HEK293 (cell line): ENCODE data around the gene ADAMTS17.

ENCODE experiments used
- CTCF ChIA-PET: fragments of 350-600 bp; formaldehyde crosslinking; extraction: SDS; loops from one replicate; lab custom pipeline; 2021; ENCODE audit warnings: antibody characterized with exemption; lab: Yijun Ruan, JAX
- POLR2A ChIA-PET: fragments of 300-600 bp; formaldehyde crosslinking; extraction: SDS; loops from one replicate; lab custom pipeline; 2020; ENCODE audit warnings: antibody characterized with exemption, inconsistent platforms; lab: Yijun Ruan, JAX
- H3K27ac ChIP-seq: fragments of 200-500 bp; sonication (Bioruptor generic); 2 replicates; pipeline ENCODE4 v1.5.1; 2014; ENCODE audit warnings: low read depth, low read length, control low read depth, inconsistent platforms; ENCODE audit errors: extremely low read depth
- H3K36me3 ChIP-seq, 2 experiments: fragments of 200-500 bp in 1 of 2; sonication (Bioruptor generic) in 1 of 2; 1 replicate in 1 of 2; 2 replicates in 1 of 2; pipeline ENCODE4 v1.5.1; 2014 to 2017; ENCODE audit warnings: inconsistent platforms in 2 of 2, low read length in 2 of 2; ENCODE audit not compliant: control insufficient read depth in 2 of 2, insufficient read depth in 1 of 2
- H3K4me1 ChIP-seq: fragments of 200-500 bp; sonication (Bioruptor generic); 2 replicates; pipeline ENCODE4 v1.5.1; 2014; ENCODE audit warnings: mild to moderate bottlenecking, low read length, inconsistent platforms; ENCODE audit not compliant: control insufficient read depth, insufficient read depth
- H3K4me3 ChIP-seq: 2 replicates; pipeline ENCODE4 v1.5.1; 2011; ENCODE audit warnings: low read depth, mild to moderate bottlenecking, control low read depth, low read length, moderate library complexity
- H3K9me3 ChIP-seq: fragments of 200-500 bp; sonication (Bioruptor generic); 2 replicates; pipeline ENCODE4 v1.5.1; 2014; ENCODE audit warnings: low read depth, low read length, inconsistent platforms; ENCODE audit not compliant: control insufficient read depth, insufficient read depth
- AEBP2 ChIP-seq: fragments of 450-650 bp; formaldehyde crosslinking; IDR thresholded peaks from 2 replicates; pipeline ENCODE4 v1.5.1; 2016; ENCODE audit warnings: missing biosample characterization, missing genetic modification characterization, borderline replicate concordance
- KLF10 ChIP-seq: fragments of 450-650 bp; IDR thresholded peaks from 2 replicates; pipeline ENCODE4 v1.5.1; 2018; ENCODE audit warnings: missing biosample characterization, mild to moderate bottlenecking, missing genetic modification characterization
- MEIS1 ChIP-seq: sonication (generic); formaldehyde crosslinking; IDR thresholded peaks from 2 replicates; pipeline ENCODE4 v1.8.1; 2022; ENCODE audit warnings: missing genetic modification reagents, mild to moderate bottlenecking, borderline replicate concordance
- PBX3 ChIP-seq: sonication (generic); formaldehyde crosslinking; IDR thresholded peaks from 2 replicates; pipeline ENCODE4 v1.8.1; 2022; ENCODE audit warnings: mild to moderate bottlenecking, moderate library complexity, missing genetic modification reagents
- PRDM4 ChIP-seq: fragments of 450-650 bp; formaldehyde crosslinking; IDR thresholded peaks from 2 replicates; pipeline ENCODE4 v1.5.1; 2017; ENCODE audit warnings: missing biosample characterization, missing genetic modification characterization
- TSHZ1 ChIP-seq: fragments of 450-650 bp; formaldehyde crosslinking; IDR thresholded peaks from 2 replicates; pipeline ENCODE4 v1.5.1; 2016; ENCODE audit warnings: missing biosample characterization, missing genetic modification characterization, borderline replicate concordance
- ZBTB1 ChIP-seq: fragments of 450-650 bp; formaldehyde crosslinking; IDR thresholded peaks from 2 replicates; pipeline ENCODE4 v1.5.1; 2016; ENCODE audit warnings: missing biosample characterization, missing genetic modification characterization
- ZBTB17 ChIP-seq: fragments of 450-650 bp; formaldehyde crosslinking; IDR thresholded peaks from 2 replicates; pipeline ENCODE4 v1.5.1; 2016; ENCODE audit warnings: missing biosample characterization, missing genetic modification characterization
- ZBTB7A ChIP-seq: fragments of 450-650 bp; formaldehyde crosslinking; IDR thresholded peaks from 2 replicates; pipeline ENCODE4 v1.5.1; 2016; ENCODE audit warnings: low read depth, missing biosample characterization, missing genetic modification characterization
- ZNF157 ChIP-seq: fragments of 450-650 bp; formaldehyde crosslinking; IDR thresholded peaks from 2 replicates; pipeline ENCODE4 v1.5.1; 2016; ENCODE audit warnings: missing biosample characterization, missing genetic modification characterization
- ZNF16 ChIP-seq: fragments of 450-650 bp; formaldehyde crosslinking; IDR thresholded peaks from 2 replicates; pipeline ENCODE4 v1.5.1; 2016; ENCODE audit warnings: low read depth, missing biosample characterization, missing genetic modification characterization
- ZNF274 ChIP-seq, 2 experiments: fragments of 200-500 bp in 1 of 2; fragments of 450-650 bp in 1 of 2; sonication (Bioruptor generic) in 1 of 2; formaldehyde crosslinking in 1 of 2; IDR thresholded peaks; 2 replicates each; pipeline versions ENCODE4 v1.5.1 to v1.6.1; 2014 to 2016; ENCODE audit warnings: borderline replicate concordance in 1 of 2, inconsistent platforms in 1 of 2, low read length in 1 of 2, missing biosample characterization in 1 of 2, missing genetic modification characterization in 1 of 2
- ZNF366 ChIP-seq: fragments of 450-650 bp; formaldehyde crosslinking; conservative IDR thresholded peaks from 2 replicates; pipeline ENCODE4 v1.5.1; 2016; ENCODE audit warnings: missing biosample characterization, missing genetic modification characterization
- ZNF391 ChIP-seq: fragments of 450-650 bp; formaldehyde crosslinking; IDR thresholded peaks from 2 replicates; pipeline ENCODE4 v1.5.1; 2016; ENCODE audit warnings: low read depth, missing biosample characterization, missing genetic modification characterization, borderline replicate concordance
- ZNF621 ChIP-seq: fragments of 450-650 bp; formaldehyde crosslinking; IDR thresholded peaks from 2 replicates; pipeline ENCODE4 v1.5.1; 2017; ENCODE audit warnings: missing biosample characterization, missing genetic modification characterization
- ZNF664 ChIP-seq: fragments of 450-650 bp; formaldehyde crosslinking; IDR thresholded peaks from 2 replicates; pipeline ENCODE4 v1.5.1; 2016; ENCODE audit warnings: missing biosample characterization, missing genetic modification characterization
- ZNF792 ChIP-seq: fragments of 450-650 bp; formaldehyde crosslinking; IDR thresholded peaks from 2 replicates; pipeline ENCODE4 v1.5.1; 2016; ENCODE audit warnings: missing biosample characterization, missing genetic modification characterization
- ZSCAN5A ChIP-seq: fragments of 450-650 bp; formaldehyde crosslinking; IDR thresholded peaks from 2 replicates; pipeline ENCODE4 v1.5.1; 2016; ENCODE audit warnings: missing biosample characterization, missing genetic modification characterization

ADAMTS17 gene

GRCh38 chr15:100297812-100298211 lies 44.0 kb downstream of the ADAMTS17 start (continued):
- TF ChIP-seq ZNF274 (IDR thresholded peaks at IDR 0.05; ENCODE audit: low read length), result no peak
- no peak for TF ChIP-seq ZNF274 (tag by site-specific recombination; IDR thresholded peaks at IDR 0.05; ENCODE audit: borderline replicate concordance)

GRCh38 chr15:100295939-100296565 lies 45.7 kb downstream of the ADAMTS17 start:
- no peaks in the 10 kb centered on the region for H3K4me1 ChIP-seq
- H3K36me3 ChIP-seq, result no peaks in the 10 kb centered on the region
- H3K27ac ChIP-seq, result no peak overlapping the region
- no peak overlapping the region for H3K4me3 ChIP-seq
- no peak for TF ChIP-seq ZNF792 (tag by site-specific recombination)
- TF ChIP-seq TSHZ1 (tag by site-specific recombination), result no peak
- no peak for TF ChIP-seq ZNF391
- TF ChIP-seq KLF10 (tag by site-specific recombination), result no peak
- TF ChIP-seq PRDM4 (tag by site-specific recombination), result no peak
- TF ChIP-seq ZNF16 (tag by site-specific recombination), result no peak
- TF ChIP-seq ZNF621, result no peak
- TF ChIP-seq ZNF157 (tag by site-specific recombination), result no peak
- no peak for TF ChIP-seq AEBP2 (tag by site-specific recombination)
- TF ChIP-seq PBX3 (CRISPR knock-in tag), result no peak
- no peak for TF ChIP-seq ZBTB17 (tag by site-specific recombination)
- TF ChIP-seq ZSCAN5A (tag by site-specific recombination), result no peak
- TF ChIP-seq ZNF664 (tag by site-specific recombination), result no peak
- TF ChIP-seq ZBTB1 (tag by site-specific recombination), result no peak
- TF ChIP-seq ZNF366 (tag by site-specific recombination), result no peak
- no peak for TF ChIP-seq MEIS1
- TF ChIP-seq ZBTB7A (tag by site-specific recombination), result no peak
- ChIA-PET POLR2A (no interaction called here), CTCF (interaction anchor here (0.6 kb wide), 1 partner anchor 24 kb away, joined by 6 read pairs; no protein-coding TSS in a partner anchor)
- H3K9me3 ChIP-seq, result no peaks in the 10 kb centered on the region
